Amniotic stem cell (primary cell): ENCODE results near the gene OTUB1.
"Not testable (repeated sequence)": the region's sequence is repeated elsewhere in the genome, so short reads cannot be mapped to it uniquely, and the experiment has no call there.

Experiments used
- DNase-seq: peaks from one replicate; lab custom pipeline; 2025; lab: John Stamatoyannopoulos, UW

Gene OTUB1

DNA sequence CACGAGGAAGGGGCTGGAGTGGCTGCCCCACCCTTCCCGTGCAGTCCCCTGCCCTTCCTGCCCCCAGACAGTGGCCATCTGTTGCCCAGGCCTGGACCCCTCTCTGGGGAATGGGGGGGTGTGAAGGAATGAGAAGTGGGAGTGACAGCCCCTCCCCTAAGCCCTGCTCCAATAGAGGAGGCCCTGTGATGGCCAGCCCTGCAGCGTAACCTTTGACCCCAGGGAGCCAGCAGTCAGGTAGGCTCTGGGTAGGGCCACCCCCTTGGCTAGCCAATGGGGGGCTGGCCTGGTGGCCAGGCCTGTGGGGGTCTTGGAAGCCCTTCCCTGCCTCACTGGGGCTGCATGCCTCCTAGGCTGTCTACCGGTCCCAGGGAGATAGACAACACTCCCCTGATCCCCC, 56.1 kb downstream of the OTUB1 start:
- no peak for DNase-seq

DNA sequence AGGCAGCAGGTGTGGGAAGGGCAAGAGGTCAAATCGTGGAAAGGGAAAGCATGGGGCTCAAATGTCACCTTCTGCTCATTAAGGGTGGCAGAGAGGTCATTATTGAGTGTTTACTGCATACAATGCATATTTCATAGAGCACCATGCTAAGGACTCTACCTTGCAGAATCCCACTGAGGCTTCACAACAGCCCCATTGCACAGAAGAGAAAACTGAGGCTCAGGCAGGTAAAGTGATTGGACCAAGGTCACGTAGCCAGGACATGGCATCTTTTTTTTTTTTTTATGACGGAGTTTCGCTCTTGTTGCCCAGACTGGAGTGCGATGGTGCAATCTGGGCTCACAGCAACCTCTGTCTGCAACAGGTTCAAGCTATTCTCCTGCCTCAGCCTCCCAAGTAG, 57.3 kb downstream of the OTUB1 start:
- DNase-seq, result no peak

DNA sequence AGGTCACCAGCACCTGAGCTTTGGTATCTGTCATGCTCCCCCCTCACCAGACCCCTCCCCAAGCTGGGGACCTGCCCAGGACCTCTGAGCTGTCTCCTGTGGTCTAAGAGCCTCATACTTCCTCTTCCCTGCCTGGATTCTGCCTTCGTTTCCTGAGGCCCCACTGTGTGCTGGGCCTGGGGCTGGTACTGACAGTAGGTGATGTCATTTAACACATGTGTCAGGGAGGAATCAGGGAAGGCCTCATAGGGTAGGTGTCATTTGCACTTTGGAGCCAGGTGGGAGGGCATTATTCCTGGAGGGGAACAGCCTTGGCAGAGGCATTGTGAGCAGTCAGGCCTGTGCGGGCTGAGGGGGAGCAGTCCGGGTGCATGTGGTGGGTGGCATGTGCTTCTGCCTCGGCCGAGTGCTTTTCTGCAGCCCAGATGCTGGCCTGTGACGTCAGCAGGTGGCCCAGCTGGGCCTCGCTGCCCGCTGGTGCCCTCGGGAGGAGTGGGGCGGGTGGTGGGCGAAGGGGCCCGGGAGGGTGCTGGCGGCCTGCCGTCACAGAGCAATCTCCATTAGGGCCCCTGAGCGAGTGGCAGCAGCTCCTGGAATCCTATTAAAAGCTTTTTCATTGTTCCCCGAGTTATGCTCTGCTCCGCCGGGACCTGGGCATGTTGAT, 58.6 kb downstream of the OTUB1 start:
- no peak for DNase-seq

DNA sequence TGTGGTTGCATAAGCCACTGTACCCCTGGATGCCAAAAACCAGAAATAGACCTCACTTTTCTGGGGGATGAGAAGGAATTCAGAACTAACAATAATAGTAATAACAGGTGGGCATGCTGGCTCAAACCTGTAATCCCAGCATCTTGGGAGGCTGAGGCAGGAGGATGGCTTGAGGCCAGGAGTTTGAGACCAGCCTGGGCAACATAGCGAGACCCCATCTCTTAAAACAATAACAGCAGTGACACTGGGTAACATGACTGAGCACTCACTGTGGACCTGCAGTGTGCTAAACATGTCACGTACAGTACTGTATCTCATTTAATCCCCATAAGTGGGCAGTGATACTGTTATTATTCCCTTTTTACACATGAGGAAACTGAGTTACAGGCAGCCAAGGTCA, 59.5 kb downstream of the OTUB1 start:
- DNase-seq, result no peak

DNA sequence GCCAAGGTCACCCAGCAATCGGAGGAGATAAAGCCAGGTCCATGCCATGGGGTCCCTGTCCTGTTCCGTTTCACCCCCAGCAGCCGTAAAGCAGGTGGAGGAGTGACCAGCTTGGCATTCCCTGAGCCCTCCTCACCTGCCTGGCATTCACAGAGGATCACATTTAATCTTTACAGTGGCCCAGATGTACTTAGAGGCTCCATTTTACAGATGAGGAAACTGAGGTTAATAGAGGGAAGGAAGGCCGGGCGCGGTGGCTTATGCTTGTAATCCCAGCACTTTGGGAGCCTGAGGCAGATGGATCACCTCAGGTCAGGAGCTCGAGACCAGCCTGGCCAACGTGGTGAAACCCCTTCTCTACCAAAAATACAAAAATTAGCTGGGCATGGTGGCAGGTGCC, 61.1 kb downstream of the OTUB1 start:
- not testable (repeated sequence) for DNase-seq
